Right lobe of liver (tissue), 4 donors: ENCODE data around the gene MYO7A.

ENCODE experiments used
- POLR2A ChIP-seq: fragments of 450-650 bp; IDR thresholded peaks from one replicate; pipeline ENCODE4 v1.6.1; 2017; ENCODE audit warnings: antibody characterized with exemption, mild to moderate bottlenecking
- TF ChIP-seq, protein P1 (sequence below), 4 donors: fragments of 200-600 bp in 3 of 4; fragments of 450-650 bp in 1 of 4; IDR thresholded peaks; one replicate each; pipeline versions ENCODE4 v1.5.1 to v1.8.0; 2016 to 2022; ENCODE audit warnings: antibody characterized with exemption in 4 of 4, mild to moderate bottlenecking in 2 of 4
- donor health status: DM: no; HTN: no; CAD: no.
- donor health status: DM: no; HTN: no; CAD: no.
- donor health status: DM: no; HTN: yes; CAD: no.

- TF ChIP-seq, protein P1, sequence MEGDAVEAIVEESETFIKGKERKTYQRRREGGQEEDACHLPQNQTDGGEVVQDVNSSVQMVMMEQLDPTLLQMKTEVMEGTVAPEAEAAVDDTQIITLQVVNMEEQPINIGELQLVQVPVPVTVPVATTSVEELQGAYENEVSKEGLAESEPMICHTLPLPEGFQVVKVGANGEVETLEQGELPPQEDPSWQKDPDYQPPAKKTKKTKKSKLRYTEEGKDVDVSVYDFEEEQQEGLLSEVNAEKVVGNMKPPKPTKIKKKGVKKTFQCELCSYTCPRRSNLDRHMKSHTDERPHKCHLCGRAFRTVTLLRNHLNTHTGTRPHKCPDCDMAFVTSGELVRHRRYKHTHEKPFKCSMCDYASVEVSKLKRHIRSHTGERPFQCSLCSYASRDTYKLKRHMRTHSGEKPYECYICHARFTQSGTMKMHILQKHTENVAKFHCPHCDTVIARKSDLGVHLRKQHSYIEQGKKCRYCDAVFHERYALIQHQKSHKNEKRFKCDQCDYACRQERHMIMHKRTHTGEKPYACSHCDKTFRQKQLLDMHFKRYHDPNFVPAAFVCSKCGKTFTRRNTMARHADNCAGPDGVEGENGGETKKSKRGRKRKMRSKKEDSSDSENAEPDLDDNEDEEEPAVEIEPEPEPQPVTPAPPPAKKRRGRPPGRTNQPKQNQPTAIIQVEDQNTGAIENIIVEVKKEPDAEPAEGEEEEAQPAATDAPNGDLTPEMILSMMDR (IDR thresholded peaks at IDR 0.05), result no peak
- TF ChIP-seq POLR2A, result no peak
Measured at GRCh38 chr11:77147668-77148321, 19.7 kb downstream of the MYO7A start.
